ENCODE results near the gene ZNF680. TPM values are rescaled to one million over a fixed set of nuclear protein-coding genes. Genes with fewer than 3 reads are reported as not detected.
"Not testable (repeated sequence)": the region's sequence is repeated elsewhere in the genome, so short reads cannot be mapped to it uniquely, and the experiment has no call there.

ZNF680 gene
- total RNA-seq, 2 experiments from 2014 or later, result 13.6 to 13.7 TPM

DNA sequence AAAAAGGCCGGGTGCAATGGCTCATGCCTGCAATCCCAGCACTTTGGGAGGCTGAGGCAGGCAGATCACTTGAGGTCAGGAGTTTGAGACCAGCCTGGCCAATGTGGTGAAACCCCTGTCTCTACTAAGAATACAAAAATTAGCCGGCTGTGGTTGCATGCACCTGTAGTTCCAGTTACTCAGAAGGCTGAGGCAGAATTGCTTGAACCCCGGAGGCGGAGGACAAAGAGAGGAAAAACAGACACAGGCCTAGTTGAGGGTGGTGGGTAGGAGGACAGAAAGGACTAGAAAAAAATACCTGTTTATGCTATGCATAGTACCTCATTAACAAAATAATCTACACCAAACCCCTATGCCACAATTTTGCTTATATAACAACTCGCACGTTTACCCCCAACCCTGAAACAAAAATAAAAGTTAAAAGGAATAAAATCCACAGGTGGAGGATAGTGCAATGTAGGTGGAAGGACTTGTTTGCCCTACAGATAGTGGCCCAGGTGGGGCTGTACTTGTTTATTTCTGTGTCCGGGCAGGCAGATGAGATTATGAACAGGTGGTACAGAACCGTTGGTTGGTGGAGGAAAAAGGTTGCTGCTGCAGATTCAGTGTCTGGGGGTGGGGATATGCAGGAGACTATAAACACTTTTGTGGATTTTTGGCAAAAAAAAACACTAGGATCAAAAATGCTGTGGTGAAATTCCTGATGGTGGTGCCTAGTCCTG is 5.1 kb downstream of the ZNF680 start:
- H3K27me3 Mint-ChIP-seq, result no peaks in the 10 kb centered on the region
- no peak for DNase-seq
- H3K36me3 Mint-ChIP-seq (ENCODE audit: low read depth), result peaks cover 61% of the 10 kb centered on the region
- no peak overlapping the region for H3K4me3 Mint-ChIP-seq
- CTCF ChIA-PET, result no interaction called here
- no peak for ATAC-seq
- peaks cover 18% of the 10 kb centered on the region for H3K9me3 Mint-ChIP-seq
- intact Hi-C loops (cut with micrococcal nuclease), result no loop called here
- H3K27ac Mint-ChIP-seq, result no peak overlapping the region
- TF ChIP-seq, protein P1, sequence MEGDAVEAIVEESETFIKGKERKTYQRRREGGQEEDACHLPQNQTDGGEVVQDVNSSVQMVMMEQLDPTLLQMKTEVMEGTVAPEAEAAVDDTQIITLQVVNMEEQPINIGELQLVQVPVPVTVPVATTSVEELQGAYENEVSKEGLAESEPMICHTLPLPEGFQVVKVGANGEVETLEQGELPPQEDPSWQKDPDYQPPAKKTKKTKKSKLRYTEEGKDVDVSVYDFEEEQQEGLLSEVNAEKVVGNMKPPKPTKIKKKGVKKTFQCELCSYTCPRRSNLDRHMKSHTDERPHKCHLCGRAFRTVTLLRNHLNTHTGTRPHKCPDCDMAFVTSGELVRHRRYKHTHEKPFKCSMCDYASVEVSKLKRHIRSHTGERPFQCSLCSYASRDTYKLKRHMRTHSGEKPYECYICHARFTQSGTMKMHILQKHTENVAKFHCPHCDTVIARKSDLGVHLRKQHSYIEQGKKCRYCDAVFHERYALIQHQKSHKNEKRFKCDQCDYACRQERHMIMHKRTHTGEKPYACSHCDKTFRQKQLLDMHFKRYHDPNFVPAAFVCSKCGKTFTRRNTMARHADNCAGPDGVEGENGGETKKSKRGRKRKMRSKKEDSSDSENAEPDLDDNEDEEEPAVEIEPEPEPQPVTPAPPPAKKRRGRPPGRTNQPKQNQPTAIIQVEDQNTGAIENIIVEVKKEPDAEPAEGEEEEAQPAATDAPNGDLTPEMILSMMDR (IDR thresholded peaks at IDR 0.05), result no peak
- peaks cover 22% of the 10 kb centered on the region for H3K4me1 Mint-ChIP-seq (ENCODE audit: low read depth)
- POLR2A ChIA-PET, result no interaction called here

DNA sequence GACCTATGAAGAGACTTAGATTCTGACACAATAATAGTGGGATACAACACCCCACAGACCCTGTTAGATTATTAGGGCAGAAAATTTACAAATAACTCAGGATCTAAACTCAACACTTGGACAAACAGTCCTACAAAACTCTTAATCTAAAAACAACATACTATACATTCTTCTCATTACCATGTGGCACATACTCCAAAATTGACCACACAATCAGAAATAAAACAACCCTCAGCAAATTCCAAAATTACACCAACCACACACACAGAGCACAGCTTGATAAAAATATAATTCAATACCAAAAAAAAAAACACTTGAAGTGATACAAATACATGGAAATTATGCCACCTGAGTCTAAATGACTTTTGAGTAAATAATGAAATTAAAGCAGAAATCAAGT is 7.8 kb downstream of the ZNF680 start:
- TF ChIP-seq, protein P1 (IDR thresholded peaks at IDR 0.05), result no peak
- ChIA-PET CTCF (interaction anchor here (0.6 to 0.7 kb wide), 2 partner anchors 753 to 1653 kb away, joined by 3 to 4 read pairs; no protein-coding TSS in a partner anchor), POLR2A (no interaction called here)
- Mint-ChIP-seq H3K36me3 (ENCODE audit: low read depth) (peaks cover 68% of the 10 kb centered on the region), H3K27me3 (no peaks in the 10 kb centered on the region), H3K4me1 (ENCODE audit: low read depth) (peaks cover 16% of the 10 kb centered on the region), H3K27ac (no peak overlapping the region), H3K9me3 (peaks cover 15% of the 10 kb centered on the region), H3K4me3 (no peak overlapping the region)
- ATAC-seq (no peak), DNase-seq (no peak)
- intact Hi-C loops (cut with micrococcal nuclease), result no loop called here

DNA sequence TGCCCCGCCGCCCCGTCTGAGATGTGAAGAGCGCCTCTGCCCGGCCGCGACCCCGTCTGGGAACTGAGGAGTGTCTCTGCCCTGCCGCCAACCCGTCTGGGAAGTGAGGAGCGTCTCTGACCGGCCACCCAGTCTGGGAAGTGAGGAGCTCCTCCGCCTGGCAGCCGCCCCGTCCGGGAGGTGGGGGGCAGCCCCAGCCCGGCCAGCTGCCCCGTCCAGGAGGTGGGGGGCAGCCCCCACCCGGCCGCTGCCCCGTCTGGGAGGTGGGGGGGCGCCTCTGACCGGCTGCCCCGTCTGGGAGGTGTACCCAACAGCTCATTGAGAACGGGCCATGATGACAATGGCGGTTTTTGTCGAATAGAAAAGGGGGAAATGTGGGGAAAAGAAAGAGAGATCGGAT is 8.7 kb downstream of the ZNF680 start:
- H3K27ac Mint-ChIP-seq; POLR2A ChIA-PET; ATAC-seq; H3K27me3 Mint-ChIP-seq; CTCF ChIA-PET; H3K4me3 Mint-ChIP-seq; DNase-seq; intact Hi-C loops (cut with micrococcal nuclease): not testable (repeated sequence)
- Mint-ChIP-seq H3K4me1 (ENCODE audit: low read depth) (peaks cover 16% of the 10 kb centered on the region), H3K9me3 (peaks cover 16% of the 10 kb centered on the region), H3K36me3 (ENCODE audit: low read depth) (peaks cover 76% of the 10 kb centered on the region)

DNA sequence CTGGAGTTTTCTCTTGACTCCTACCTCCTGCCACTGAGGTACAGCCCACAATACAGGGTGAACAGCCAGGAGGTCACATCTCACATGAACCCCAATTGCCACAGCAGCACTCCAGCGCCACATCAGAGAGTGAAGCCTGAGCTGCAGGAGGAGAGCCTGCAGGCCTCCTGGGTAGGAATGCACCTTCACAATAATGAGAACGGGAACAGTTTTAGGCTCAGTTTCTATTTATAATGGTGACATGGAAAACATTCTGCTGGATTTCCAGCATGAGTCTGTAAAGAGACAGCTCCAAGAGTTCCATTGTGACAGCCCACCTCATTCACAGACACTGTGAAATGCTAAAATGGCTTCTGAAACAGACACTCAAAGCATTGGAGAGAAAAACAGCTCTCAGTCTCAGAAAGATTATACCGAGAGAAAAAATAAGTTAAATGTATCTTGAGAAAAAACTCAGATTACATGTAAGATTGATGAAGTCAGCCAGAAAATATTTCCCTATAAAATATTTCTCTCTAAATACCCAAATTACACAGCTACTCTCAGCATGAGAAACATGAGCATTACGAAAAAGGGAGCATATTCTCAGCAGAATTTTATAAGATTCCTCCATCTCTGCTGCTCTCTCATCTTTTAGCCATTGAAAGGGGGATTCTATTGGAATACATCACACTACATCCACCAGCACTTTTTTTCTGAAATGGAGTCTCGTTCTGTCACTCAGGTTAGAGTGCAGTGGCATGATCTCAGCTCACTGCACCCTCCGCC is 11.3 kb downstream of the ZNF680 start:
- DNase-seq (no peak), ATAC-seq (no peak)
- H3K4me1 Mint-ChIP-seq (ENCODE audit: low read depth), result peaks cover 12% of the 10 kb centered on the region
- intact Hi-C loops (cut with micrococcal nuclease), result no loop called here
- no peak overlapping the region for H3K27ac Mint-ChIP-seq
- H3K27me3 Mint-ChIP-seq, result no peaks in the 10 kb centered on the region
- peaks cover 69% of the 10 kb centered on the region for H3K36me3 Mint-ChIP-seq (ENCODE audit: low read depth)
- ChIA-PET CTCF (no interaction called here), POLR2A (no interaction called here)
- no peak overlapping the region for H3K4me3 Mint-ChIP-seq
- H3K9me3 Mint-ChIP-seq, result peaks cover 13% of the 10 kb centered on the region
- TF ChIP-seq, protein P1 (IDR thresholded peaks at IDR 0.05), result no peak

DNA sequence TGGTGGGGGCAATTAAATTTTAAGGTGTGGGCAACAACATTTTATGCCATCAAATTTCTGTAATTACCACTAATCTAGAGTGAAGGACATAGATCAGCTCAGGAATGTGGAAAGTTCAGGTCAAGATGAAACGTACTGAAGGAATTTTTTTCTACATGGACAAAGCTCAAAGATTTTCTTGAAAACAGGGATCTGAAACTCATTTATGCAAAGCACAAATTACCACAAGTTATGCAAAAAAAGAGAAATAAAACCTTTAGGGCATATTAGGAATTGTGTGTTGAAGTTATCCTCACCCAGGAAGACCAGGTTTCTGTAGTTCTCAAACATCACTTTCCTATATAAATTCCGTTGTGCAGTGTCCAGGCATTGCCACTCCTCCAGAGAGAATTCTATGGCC is 18.9 kb downstream of the ZNF680 start:
- no peak for ATAC-seq
- Mint-ChIP-seq H3K27ac (no peak overlapping the region), H3K9me3 (peaks cover 2% of the 10 kb centered on the region), H3K27me3 (no peaks in the 10 kb centered on the region), H3K4me1 (ENCODE audit: low read depth) (peaks cover 13% of the 10 kb centered on the region), H3K36me3 (ENCODE audit: low read depth) (peaks cover 49% of the 10 kb centered on the region), H3K4me3 (no peak overlapping the region)
- no peak for DNase-seq
- TF ChIP-seq, protein P1 (IDR thresholded peaks at IDR 0.05), result no peak
- ChIA-PET POLR2A (no interaction called here), CTCF (no interaction called here)
- intact Hi-C loops (cut with micrococcal nuclease), result no loop called here
